SK-N-MC (cell line): ENCODE data around the gene RUFY4.

Experiments used
- DNase-seq: peaks from one replicate; pipeline ENCODE4 v3.0.0-alpha.2; 2011; ENCODE audit warnings: low read depth, low spot score
- H3K27ac ChIP-seq: fragments of 200-600 bp; sonication (generic); 2 replicates; pipeline ENCODE4 v1.5.1; 2016; ENCODE audit warnings: mixed run types
- H3K36me3 ChIP-seq: fragments of 200-600 bp; sonication (generic); 2 replicates; pipeline ENCODE4 v1.6.1; 2017; ENCODE audit warnings: antibody characterized with exemption, low read length, mixed read lengths; ENCODE audit not compliant: insufficient read depth
- H3K4me3 ChIP-seq: fragments of 200-600 bp; sonication (generic); 2 replicates; pipeline ENCODE4 v1.5.1; 2016
- H3K9ac ChIP-seq: fragments of 200-600 bp; sonication (generic); 2 replicates; pipeline ENCODE4 v1.8.0; 2017; ENCODE audit warnings: mixed run types, mixed read lengths; ENCODE audit not compliant: insufficient read length
- H3K9me3 ChIP-seq: fragments of 200-600 bp; sonication (generic); 2 replicates; pipeline ENCODE4 v1.6.1; 2017; ENCODE audit warnings: low read depth, mild to moderate bottlenecking, antibody characterized with exemption, low read length, moderate library complexity, mixed read lengths
- EZH2 ChIP-seq: fragments of 200-600 bp; sonication (generic); IDR thresholded peaks from one replicate; pipeline ENCODE4 v1.6.1; 2017; ENCODE audit warnings: antibody characterized with exemption
- FOXP2 ChIP-seq: optimal IDR thresholded peaks from 2 replicates; pipeline ENCODE3; 2011; ENCODE audit warnings: mild to moderate bottlenecking, moderate library complexity; ENCODE audit not compliant: insufficient read depth; ENCODE audit errors: extremely low read length, control extremely low read depth
- POLR2AphosphoS5 ChIP-seq: IDR thresholded peaks from 2 replicates; pipeline ENCODE4 v1.6.1; 2012; ENCODE audit warnings: mild to moderate bottlenecking, low read depth, low read length, borderline replicate concordance

RUFY4 gene

GRCh38 chr2:218123986-218124385, 54.9 kb downstream of the RUFY4 start:
- H3K9ac ChIP-seq, result no peak overlapping the region
- H3K27ac ChIP-seq, result no peak overlapping the region
- no peak for DNase-seq
- no peak overlapping the region for H3K4me3 ChIP-seq
- H3K36me3 ChIP-seq, result no peaks in the 10 kb centered on the region
- TF ChIP-seq FOXP2, result no peak
- no peak for TF ChIP-seq EZH2
- no peak for TF ChIP-seq POLR2AphosphoS5
- H3K9me3 ChIP-seq, result no peaks in the 10 kb centered on the region

GRCh38 chr2:218125095-218125494, 56.0 kb downstream of the RUFY4 start:
- DNase-seq, result no peak
- no peaks in the 10 kb centered on the region for H3K9me3 ChIP-seq
- no peak overlapping the region for H3K27ac ChIP-seq
- H3K36me3 ChIP-seq, result no peaks in the 10 kb centered on the region
- no peak overlapping the region for H3K9ac ChIP-seq
- TF ChIP-seq EZH2, result no peak
- TF ChIP-seq POLR2AphosphoS5, result no peak
- TF ChIP-seq FOXP2, result no peak
- no peak overlapping the region for H3K4me3 ChIP-seq

- Histone ChIP-seq H3K27ac (no peak within 1 kb of the TSS), H3K9ac (no peak within 1 kb of the TSS), H3K36me3 (no peaks in the 10 kb centered on the region), H3K4me3 (no peak within 1 kb of the TSS), H3K9me3 (no peaks in the 10 kb centered on the region)
- TF ChIP-seq POLR2AphosphoS5 (no peak), FOXP2 (no peak)
- no peak for DNase-seq
Observed at GRCh38 chr2:218125626-218126080, 56.6 kb downstream of the RUFY4 start, which contains the start of gene CXCR2. CXCR2 (plus strand) TSS chr2:218126028; CDS start chr2:218134802, 8,774 bp downstream.

GRCh38 chr2:218127929-218128455, 58.9 kb downstream of the RUFY4 start:
- DNase-seq, result no peak
- Histone ChIP-seq H3K4me3 (no peak overlapping the region), H3K9me3 (no peaks in the 10 kb centered on the region), H3K27ac (no peak overlapping the region), H3K36me3 (no peaks in the 10 kb centered on the region), H3K9ac (no peak overlapping the region)
- TF ChIP-seq POLR2AphosphoS5 (no peak), EZH2 (no peak), FOXP2 (no peak)

- Histone ChIP-seq H3K27ac (no peak overlapping the region), H3K4me3 (no peak overlapping the region), H3K9ac (no peak overlapping the region), H3K9me3 (no peaks in the 10 kb centered on the region), H3K36me3 (no peaks in the 10 kb centered on the region)
- no peak for DNase-seq
- TF ChIP-seq POLR2AphosphoS5 (no peak), EZH2 (no peak), FOXP2 (no peak)
Observed at GRCh38 chr2:218128781-218129457, 59.9 kb downstream of the RUFY4 start.

- H3K9ac ChIP-seq, result no peak overlapping the region
- H3K36me3 ChIP-seq, result no peaks in the 10 kb centered on the region
- TF ChIP-seq EZH2 (no peak), POLR2AphosphoS5 (no peak), FOXP2 (no peak)
- no peak for DNase-seq
- no peak overlapping the region for H3K4me3 ChIP-seq
- H3K27ac ChIP-seq, result no peak overlapping the region
- H3K9me3 ChIP-seq, result no peaks in the 10 kb centered on the region
Observed at GRCh38 chr2:218129458-218130135, 60.5 kb downstream of the RUFY4 start.

- DNase-seq, result no peak
- no peak overlapping the region for H3K9ac ChIP-seq
- H3K27ac ChIP-seq, result no peak overlapping the region
- TF ChIP-seq EZH2 (no peak), POLR2AphosphoS5 (no peak), FOXP2 (no peak)
- H3K36me3 ChIP-seq, result no peaks in the 10 kb centered on the region
- H3K9me3 ChIP-seq, result no peaks in the 10 kb centered on the region
- no peak overlapping the region for H3K4me3 ChIP-seq
Observed at GRCh38 chr2:218130377-218130776, 61.3 kb downstream of the RUFY4 start.

- H3K36me3 ChIP-seq, result no peaks in the 10 kb centered on the region
- no peak overlapping the region for H3K27ac ChIP-seq
- no peaks in the 10 kb centered on the region for H3K9me3 ChIP-seq
- no peak overlapping the region for H3K9ac ChIP-seq
- H3K4me3 ChIP-seq, result no peak overlapping the region
- no peak for DNase-seq
- TF ChIP-seq EZH2, result no peak
- no peak for TF ChIP-seq FOXP2
- no peak for TF ChIP-seq POLR2AphosphoS5
Observed at GRCh38 chr2:218130822-218131221, 61.8 kb downstream of the RUFY4 start.

GRCh38 chr2:218137514-218137913, 68.5 kb downstream of the RUFY4 start:
- Histone ChIP-seq H3K9me3 (no peaks in the 10 kb centered on the region), H3K27ac (no peak overlapping the region), H3K4me3 (no peak overlapping the region), H3K9ac (no peak overlapping the region), H3K36me3 (no peaks in the 10 kb centered on the region)
- TF ChIP-seq FOXP2 (no peak), EZH2 (no peak), POLR2AphosphoS5 (no peak)
- DNase-seq, result no peak
